B cell (primary cell): Measurements from ENCODE around the gene THBD.

Source experiments
- EZH2 ChIP-seq: IDR thresholded peaks from 2 replicates; pipeline ENCODE4 v1.6.1; 2012; ENCODE audit warnings: borderline replicate concordance, low read depth, mild to moderate bottlenecking, moderate library complexity, low read length; ENCODE audit not compliant: insufficient read depth, poor library complexity, severe bottlenecking
- TF ChIP-seq, protein P1 (sequence below): fragments of 200-600 bp; IDR thresholded peaks from one replicate; pipeline ENCODE4 v1.8.0; 2022; ENCODE audit warnings: antibody characterized with exemption, mild to moderate bottlenecking

DNA sequence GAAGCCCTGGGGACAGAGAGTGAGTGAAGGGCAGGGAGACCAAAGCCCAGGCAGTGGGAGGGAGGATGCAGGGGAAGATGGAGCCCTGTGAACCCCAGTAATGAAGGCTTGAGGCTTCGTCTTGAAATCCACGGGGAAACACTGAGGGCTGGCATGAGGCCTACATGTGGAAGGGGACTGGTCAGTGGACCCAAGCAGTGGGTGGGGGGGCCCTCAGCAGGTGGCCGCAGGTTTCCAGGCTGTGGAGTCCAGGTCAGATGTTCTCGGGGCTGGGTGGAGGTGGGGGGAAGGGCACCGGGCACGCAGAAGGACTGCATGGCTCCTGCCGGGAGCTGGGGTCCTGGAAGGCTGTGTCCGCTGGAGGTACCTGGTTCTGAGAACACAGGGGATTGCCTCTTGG lies 39.4 kb upstream of the THBD start:
- TF ChIP-seq, protein P1, sequence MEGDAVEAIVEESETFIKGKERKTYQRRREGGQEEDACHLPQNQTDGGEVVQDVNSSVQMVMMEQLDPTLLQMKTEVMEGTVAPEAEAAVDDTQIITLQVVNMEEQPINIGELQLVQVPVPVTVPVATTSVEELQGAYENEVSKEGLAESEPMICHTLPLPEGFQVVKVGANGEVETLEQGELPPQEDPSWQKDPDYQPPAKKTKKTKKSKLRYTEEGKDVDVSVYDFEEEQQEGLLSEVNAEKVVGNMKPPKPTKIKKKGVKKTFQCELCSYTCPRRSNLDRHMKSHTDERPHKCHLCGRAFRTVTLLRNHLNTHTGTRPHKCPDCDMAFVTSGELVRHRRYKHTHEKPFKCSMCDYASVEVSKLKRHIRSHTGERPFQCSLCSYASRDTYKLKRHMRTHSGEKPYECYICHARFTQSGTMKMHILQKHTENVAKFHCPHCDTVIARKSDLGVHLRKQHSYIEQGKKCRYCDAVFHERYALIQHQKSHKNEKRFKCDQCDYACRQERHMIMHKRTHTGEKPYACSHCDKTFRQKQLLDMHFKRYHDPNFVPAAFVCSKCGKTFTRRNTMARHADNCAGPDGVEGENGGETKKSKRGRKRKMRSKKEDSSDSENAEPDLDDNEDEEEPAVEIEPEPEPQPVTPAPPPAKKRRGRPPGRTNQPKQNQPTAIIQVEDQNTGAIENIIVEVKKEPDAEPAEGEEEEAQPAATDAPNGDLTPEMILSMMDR: no peak
- TF ChIP-seq EZH2: no peak
